ENCODE results near the gene OSBPL10.

DNA sequence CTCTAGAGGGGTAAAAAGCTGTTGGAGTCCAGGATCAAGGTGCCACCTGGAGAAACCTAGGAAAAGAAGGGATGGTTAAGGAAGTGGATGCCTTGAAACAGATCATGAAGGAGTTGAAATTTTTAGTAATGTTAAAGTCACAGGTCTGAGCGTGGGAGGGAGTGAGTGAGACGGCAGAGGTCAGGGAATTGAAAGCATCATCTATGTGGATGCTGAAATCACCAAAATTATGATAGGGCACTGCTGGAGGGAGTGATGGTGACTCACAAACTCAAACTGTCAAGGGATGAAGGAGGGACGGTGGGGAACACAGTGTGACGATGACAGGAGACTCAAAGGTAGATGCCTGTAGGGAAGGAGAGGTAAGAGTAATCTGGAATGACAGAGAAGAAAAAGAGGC lies 205.7 kb downstream of the OSBPL10 start:
- TF ChIP-seq, protein P1, sequence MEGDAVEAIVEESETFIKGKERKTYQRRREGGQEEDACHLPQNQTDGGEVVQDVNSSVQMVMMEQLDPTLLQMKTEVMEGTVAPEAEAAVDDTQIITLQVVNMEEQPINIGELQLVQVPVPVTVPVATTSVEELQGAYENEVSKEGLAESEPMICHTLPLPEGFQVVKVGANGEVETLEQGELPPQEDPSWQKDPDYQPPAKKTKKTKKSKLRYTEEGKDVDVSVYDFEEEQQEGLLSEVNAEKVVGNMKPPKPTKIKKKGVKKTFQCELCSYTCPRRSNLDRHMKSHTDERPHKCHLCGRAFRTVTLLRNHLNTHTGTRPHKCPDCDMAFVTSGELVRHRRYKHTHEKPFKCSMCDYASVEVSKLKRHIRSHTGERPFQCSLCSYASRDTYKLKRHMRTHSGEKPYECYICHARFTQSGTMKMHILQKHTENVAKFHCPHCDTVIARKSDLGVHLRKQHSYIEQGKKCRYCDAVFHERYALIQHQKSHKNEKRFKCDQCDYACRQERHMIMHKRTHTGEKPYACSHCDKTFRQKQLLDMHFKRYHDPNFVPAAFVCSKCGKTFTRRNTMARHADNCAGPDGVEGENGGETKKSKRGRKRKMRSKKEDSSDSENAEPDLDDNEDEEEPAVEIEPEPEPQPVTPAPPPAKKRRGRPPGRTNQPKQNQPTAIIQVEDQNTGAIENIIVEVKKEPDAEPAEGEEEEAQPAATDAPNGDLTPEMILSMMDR (IDR thresholded peaks at IDR 0.05): no peak
- TF ChIP-seq POLR2AphosphoS5 (IDR thresholded peaks at IDR 0.05): no peak
